CD14-positive monocyte (primary cell): ENCODE data around the gene RRP8. TPM values are rescaled to one million over a fixed set of nuclear protein-coding genes. Genes with fewer than 3 reads are reported as not detected.

ENCODE experiments used
- DNase-seq, 3 donors: peaks; one replicate each; pipeline ENCODE4 v3.0.0-alpha.2; 2011 to 2022
- H2AFZ ChIP-seq: 2 replicates; pipeline ENCODE4 v1.6.0; 2012; ENCODE audit warnings: mild to moderate bottlenecking, low read depth, low read length, inconsistent platforms; ENCODE audit not compliant: insufficient read depth, poor library complexity, severe bottlenecking
- H3K27ac ChIP-seq, 2 donors: 1 replicate in 1 of 2; 2 replicates in 1 of 2; pipeline ENCODE4 v1.5.1; 2012 to 2013; ENCODE audit warnings: low read length in 2 of 2, control low read depth in 1 of 2, inconsistent platforms in 1 of 2, low read depth in 1 of 2, mild to moderate bottlenecking in 1 of 2
- H3K27me3 ChIP-seq, 2 donors: one replicate each; pipeline versions ENCODE4 v1.6.0 to v1.6.1; 2011 to 2013; ENCODE audit warnings: low read length in 2 of 2; ENCODE audit not compliant: control insufficient read depth in 2 of 2, insufficient read depth in 2 of 2
- H3K36me3 ChIP-seq, 2 donors: replicated peaks in 1 of 2; 1 replicate in 1 of 2; 2 replicates in 1 of 2; pipeline versions ENCODE4 v1.5.1 to v1.6.1; 2012 to 2013; ENCODE audit warnings: low read length in 2 of 2, control low read depth in 1 of 2, inconsistent platforms in 1 of 2, mild to moderate bottlenecking in 1 of 2; ENCODE audit not compliant: insufficient read depth in 2 of 2, control insufficient read depth in 1 of 2
- H3K4me1 ChIP-seq, 2 donors: 1 replicate in 1 of 2; 2 replicates in 1 of 2; pipeline versions ENCODE4 v1.5.1 to v1.6.1; 2012 to 2013; ENCODE audit warnings: low read length in 2 of 2, control low read depth in 1 of 2, inconsistent platforms in 1 of 2, mild to moderate bottlenecking in 1 of 2, moderate library complexity in 1 of 2; ENCODE audit not compliant: insufficient read depth in 2 of 2, control insufficient read depth in 1 of 2
- H3K4me2 ChIP-seq: replicated peaks from 2 replicates; pipeline ENCODE3; 2012; ENCODE audit warnings: low read length, moderate library complexity, mild to moderate bottlenecking; ENCODE audit not compliant: poor library complexity, severe bottlenecking; ENCODE audit errors: extremely low read depth
- H3K4me3 ChIP-seq, 3 experiments: fragments of 200-600 bp in 1 of 3; sonication (generic) in 1 of 3; replicated peaks in 1 of 3; 1 replicate in 2 of 3; 2 replicates in 1 of 3; pipeline ENCODE4 v1.5.1; 2011 to 2013; ENCODE audit warnings: low read length in 3 of 3, mild to moderate bottlenecking in 3 of 3, control low read depth in 2 of 3, low read depth in 2 of 3, inconsistent platforms in 1 of 3, moderate library complexity in 1 of 3
- H3K79me2 ChIP-seq: 2 replicates; pipeline ENCODE4 v1.6.0; 2012; ENCODE audit warnings: mild to moderate bottlenecking, control low read depth, inconsistent platforms, low read length, moderate library complexity; ENCODE audit not compliant: insufficient read depth
- H3K9ac ChIP-seq: 2 replicates; pipeline ENCODE4 v1.6.0; 2017; ENCODE audit warnings: low read length, mild to moderate bottlenecking; ENCODE audit not compliant: insufficient read depth, poor library complexity, severe bottlenecking
- H3K9me3 ChIP-seq, 2 donors: replicated peaks in 1 of 2; 1 replicate in 1 of 2; 2 replicates in 1 of 2; pipeline versions ENCODE4 v1.5.1 to v1.6.1; 2012 to 2013; ENCODE audit warnings: low read length in 2 of 2, control low read depth in 1 of 2; ENCODE audit not compliant: control insufficient read depth in 1 of 2, insufficient read depth in 1 of 2
- H4K20me1 ChIP-seq: 2 replicates; pipeline ENCODE4 v1.6.0; 2012; ENCODE audit warnings: mild to moderate bottlenecking, low read length, control low read depth, moderate library complexity; ENCODE audit not compliant: insufficient read depth
- H3K27ac Mint-ChIP-seq, 7 donors: one replicate each; pipeline ENCODE4 v1.8.0; 2020; ENCODE audit warnings: mild to moderate bottlenecking in 7 of 7, mixed read lengths in 7 of 7, moderate library complexity in 6 of 7, inconsistent platforms in 2 of 7
- H3K27me3 Mint-ChIP-seq, 3 donors: one replicate each; pipeline ENCODE4 v1.8.0; 2021 to 2022; ENCODE audit warnings: low read depth in 3 of 3, mild to moderate bottlenecking in 3 of 3, mixed read lengths in 3 of 3, moderate library complexity in 3 of 3, inconsistent platforms in 1 of 3
- H3K36me3 Mint-ChIP-seq, 2 donors: one replicate each; pipeline ENCODE4 v1.8.0; 2020; ENCODE audit warnings: mixed read lengths in 2 of 2, inconsistent platforms in 1 of 2, mild to moderate bottlenecking in 1 of 2
- H3K4me1 Mint-ChIP-seq: one replicate; pipeline ENCODE4 v1.8.0; 2020; ENCODE audit warnings: mild to moderate bottlenecking, mixed read lengths
- H3K4me3 Mint-ChIP-seq, 2 donors: one replicate each; pipeline ENCODE4 v1.8.0; 2020; ENCODE audit warnings: mild to moderate bottlenecking in 2 of 2, mixed read lengths in 2 of 2, moderate library complexity in 1 of 2
- H3K9me3 Mint-ChIP-seq, 7 donors: one replicate each; pipeline ENCODE4 v1.8.0; 2020 to 2022; ENCODE audit warnings: mixed read lengths in 7 of 7, mild to moderate bottlenecking in 6 of 7, moderate library complexity in 6 of 7, inconsistent platforms in 2 of 7
- whole genome bisulfite sequencing: methylation state at CpG from one replicate; pipeline ENCODE4 v1.1.5; 2013; ENCODE audit warnings: missing lambda C conversion rate; ENCODE audit not compliant: insufficient coverage; 5-methylcytosine and 5-hydroxymethylcytosine counted together
- intact Hi-C, 2 donors: fragments of 100-400 bp; cut with micrococcal nuclease; formaldehyde crosslinking; loops; one replicate each; pipeline versions ENCODE4 v1.15.0 to v1.15.1; 2023
- polyA plus RNA-seq, 3 donors: library from polyadenylated mRNA; depleted of rRNA in 1 of 3; unstranded in 2 of 3; stranded (reverse) in 1 of 3; fragments of 300-500 nt in 2 of 3; fragments of >200 nt in 1 of 3; fragmentation: Illumina TruSeq in 2 of 3; gene quantifications; 1 replicate in 2 of 3; 2 replicates in 1 of 3; pipeline ENCODE4 v1.2.3, GENCODE V29; 2012 to 2021
- TF ChIP-seq, protein P1 (sequence below): fragments of 200-600 bp; IDR thresholded peaks from one replicate; pipeline ENCODE4 v1.8.0; 2022; ENCODE audit warnings: antibody characterized with exemption, mild to moderate bottlenecking

RRP8 gene
- polyA plus RNA-seq, 3 donors: 7.2 to 14.1 (median 11.9) TPM

DNA sequence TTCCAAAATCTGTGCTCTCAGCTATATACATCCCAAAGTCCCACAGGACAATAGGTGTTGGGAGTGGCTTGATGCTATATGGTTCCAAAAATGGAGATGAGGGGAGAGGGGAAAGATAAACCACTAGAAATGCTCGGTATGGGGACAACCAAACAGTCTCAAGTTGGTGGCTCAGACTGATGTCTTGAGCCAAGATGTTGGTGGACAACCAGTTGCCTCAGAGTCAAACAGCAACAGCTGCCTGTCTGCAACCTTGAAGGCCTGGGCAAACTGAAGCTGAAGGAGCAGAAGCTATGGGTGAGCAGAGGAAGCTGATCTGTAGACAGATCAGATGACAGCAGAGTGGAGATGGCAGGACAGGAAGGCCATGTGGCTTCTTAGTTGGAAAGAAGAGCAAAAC, 4.0 kb downstream of the RRP8 start:
- H3K27me3 Mint-ChIP-seq: peaks cover 0 to 2% (median 0%) of the 10 kb centered on the region in 3 donors
- 100% methylated on average over 1 of the region's 1 CpG for WGBS
- Histone ChIP-seq H3K9me3 (no peaks in the 10 kb centered on the region), H3K4me2 (no peak overlapping the region), H3K27ac (peak overlapping the region in 1 of 2 donors; percentile 4), H3K4me3 (no peak overlapping the region), H3K27me3 (no peaks in the 10 kb centered on the region), H4K20me1 (peaks cover 36% of the 10 kb centered on the region), H3K4me1 (peaks cover 19 to 22% of the 10 kb centered on the region in 2 donors), H3K79me2 (peaks cover 61% of the 10 kb centered on the region), H3K9ac (no peak overlapping the region), H2AFZ (no peak overlapping the region), H3K36me3 (peaks cover 62 to 72% of the 10 kb centered on the region in 2 donors)
- peaks cover 2% of the 10 kb centered on the region for H3K4me1 Mint-ChIP-seq
- TF ChIP-seq, protein P1, sequence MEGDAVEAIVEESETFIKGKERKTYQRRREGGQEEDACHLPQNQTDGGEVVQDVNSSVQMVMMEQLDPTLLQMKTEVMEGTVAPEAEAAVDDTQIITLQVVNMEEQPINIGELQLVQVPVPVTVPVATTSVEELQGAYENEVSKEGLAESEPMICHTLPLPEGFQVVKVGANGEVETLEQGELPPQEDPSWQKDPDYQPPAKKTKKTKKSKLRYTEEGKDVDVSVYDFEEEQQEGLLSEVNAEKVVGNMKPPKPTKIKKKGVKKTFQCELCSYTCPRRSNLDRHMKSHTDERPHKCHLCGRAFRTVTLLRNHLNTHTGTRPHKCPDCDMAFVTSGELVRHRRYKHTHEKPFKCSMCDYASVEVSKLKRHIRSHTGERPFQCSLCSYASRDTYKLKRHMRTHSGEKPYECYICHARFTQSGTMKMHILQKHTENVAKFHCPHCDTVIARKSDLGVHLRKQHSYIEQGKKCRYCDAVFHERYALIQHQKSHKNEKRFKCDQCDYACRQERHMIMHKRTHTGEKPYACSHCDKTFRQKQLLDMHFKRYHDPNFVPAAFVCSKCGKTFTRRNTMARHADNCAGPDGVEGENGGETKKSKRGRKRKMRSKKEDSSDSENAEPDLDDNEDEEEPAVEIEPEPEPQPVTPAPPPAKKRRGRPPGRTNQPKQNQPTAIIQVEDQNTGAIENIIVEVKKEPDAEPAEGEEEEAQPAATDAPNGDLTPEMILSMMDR: no peak
- H3K4me3 Mint-ChIP-seq: no peak overlapping the region
- DNase-seq: no peak
- intact Hi-C loops: no loop called here
- peaks cover 0 to 1% (median 0%) of the 10 kb centered on the region in 7 donors for H3K9me3 Mint-ChIP-seq
- H3K36me3 Mint-ChIP-seq: peaks cover 56 to 69% of the 10 kb centered on the region in 2 donors
- H3K27ac Mint-ChIP-seq: peak overlapping the region in 1 of 7 donors; percentile 58

DNA sequence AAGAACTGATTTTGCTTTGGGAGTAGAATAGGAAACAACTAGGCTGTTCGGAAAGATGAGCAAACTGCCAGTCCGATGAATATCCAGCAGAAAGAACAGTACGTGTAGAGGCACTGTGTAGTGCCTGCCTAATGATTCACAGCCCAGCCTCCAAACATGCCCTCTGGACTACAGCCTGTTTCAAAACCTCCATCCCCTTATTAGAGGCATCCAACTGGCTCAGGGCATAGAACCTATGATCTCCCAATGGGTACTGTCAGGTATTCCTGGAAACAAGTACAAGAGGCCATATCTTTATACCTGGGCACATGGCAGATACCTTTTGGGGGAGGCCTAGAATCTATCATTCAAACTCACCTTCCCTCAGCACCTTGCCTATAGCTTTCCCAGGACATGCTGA, 4.9 kb downstream of the RRP8 start:
- H3K4me3 ChIP-seq: no peak overlapping the region
- H3K79me2 ChIP-seq: peaks cover 53% of the 10 kb centered on the region
- Mint-ChIP-seq H3K9me3 (peaks cover 0 to 1% (median 0%) of the 10 kb centered on the region in 7 donors), H3K4me3 (no peak overlapping the region), H3K36me3 (peaks cover 65 to 78% of the 10 kb centered on the region in 2 donors), H3K4me1 (peaks cover 2% of the 10 kb centered on the region), H3K27me3 (peaks cover 0 to 2% (median 2%) of the 10 kb centered on the region in 3 donors), H3K27ac (peak overlapping the region in 1 of 7 donors; percentile 12)
- WGBS: 97% methylated on average over 3 of the region's 3 CpGs
- no peaks in the 10 kb centered on the region for H3K9me3 ChIP-seq
- no peak overlapping the region for H3K27ac ChIP-seq
- peak in 1 of 3 donors; percentile 2 for DNase-seq
- TF ChIP-seq, protein P1: no peak
- H3K36me3 ChIP-seq: peaks cover 69 to 81% of the 10 kb centered on the region in 2 donors
- no peak overlapping the region for H2AFZ ChIP-seq
- no peak overlapping the region for H3K9ac ChIP-seq
- H3K4me2 ChIP-seq: no peak overlapping the region
- H4K20me1 ChIP-seq: peaks cover 36% of the 10 kb centered on the region
- H3K4me1 ChIP-seq: peaks cover 15 to 18% of the 10 kb centered on the region in 2 donors
- no peaks in the 10 kb centered on the region for H3K27me3 ChIP-seq
- intact Hi-C loops: no loop called here
